HEK293 (cell line): ENCODE results near the gene B4GALNT1.

Experiments
- CTCF ChIP-seq: fragments of 450-650 bp; formaldehyde crosslinking; IDR thresholded peaks from 2 replicates; pipeline ENCODE4 v1.5.1; 2016; ENCODE audit warnings: missing biosample characterization, missing genetic modification characterization
- YY1 ChIP-seq: fragments of 450-650 bp; formaldehyde crosslinking; IDR thresholded peaks from 2 replicates; pipeline ENCODE4 v1.5.1; 2018; ENCODE audit warnings: missing biosample characterization, missing genetic modification characterization
- ZBTB44 ChIP-seq: fragments of 450-650 bp; IDR thresholded peaks from 2 replicates; pipeline ENCODE4 v1.5.1; 2018; ENCODE audit warnings: missing biosample characterization, mild to moderate bottlenecking, missing genetic modification characterization
- ZFP41 ChIP-seq: fragments of 450-650 bp; formaldehyde crosslinking; IDR thresholded peaks from 2 replicates; pipeline ENCODE4 v1.5.1; 2016; ENCODE audit warnings: missing biosample characterization, missing genetic modification characterization, borderline replicate concordance
- ZNF146 ChIP-seq: fragments of 450-650 bp; formaldehyde crosslinking; IDR thresholded peaks from 2 replicates; pipeline ENCODE4 v1.5.1; 2016; ENCODE audit warnings: missing biosample characterization, missing genetic modification characterization
- ZNF157 ChIP-seq: fragments of 450-650 bp; formaldehyde crosslinking; IDR thresholded peaks from 2 replicates; pipeline ENCODE4 v1.5.1; 2016; ENCODE audit warnings: missing biosample characterization, missing genetic modification characterization
- ZNF184 ChIP-seq: fragments of 450-650 bp; IDR thresholded peaks from 2 replicates; pipeline ENCODE4 v1.5.1; 2018; ENCODE audit warnings: missing biosample characterization, mild to moderate bottlenecking, missing genetic modification characterization
- ZNF221 ChIP-seq: fragments of 450-650 bp; formaldehyde crosslinking; IDR thresholded peaks from 2 replicates; pipeline ENCODE4 v1.5.1; 2017; ENCODE audit warnings: missing biosample characterization, missing genetic modification characterization, borderline replicate concordance
- ZNF274 ChIP-seq, 2 experiments: fragments of 200-500 bp in 1 of 2; fragments of 450-650 bp in 1 of 2; sonication (Bioruptor generic) in 1 of 2; formaldehyde crosslinking in 1 of 2; IDR thresholded peaks; 2 replicates each; pipeline versions ENCODE4 v1.5.1 to v1.6.1; 2014 to 2016; ENCODE audit warnings: borderline replicate concordance in 1 of 2, inconsistent platforms in 1 of 2, low read length in 1 of 2, missing biosample characterization in 1 of 2, missing genetic modification characterization in 1 of 2
- ZNF514 ChIP-seq: fragments of 450-650 bp; formaldehyde crosslinking; IDR thresholded peaks from 2 replicates; pipeline ENCODE4 v1.5.1; 2016; ENCODE audit warnings: missing biosample characterization, missing genetic modification characterization
- ZNF585B ChIP-seq: fragments of 450-650 bp; formaldehyde crosslinking; IDR thresholded peaks from 2 replicates; pipeline ENCODE4 v1.5.1; 2016; ENCODE audit warnings: missing biosample characterization, missing genetic modification characterization
- ZNF658 ChIP-seq: fragments of 450-650 bp; formaldehyde crosslinking; IDR thresholded peaks from 2 replicates; pipeline ENCODE4; 2016; ENCODE audit warnings: missing biosample characterization, missing genetic modification characterization
- ZNF660 ChIP-seq: fragments of 450-650 bp; IDR thresholded peaks from 2 replicates; pipeline ENCODE4 v1.5.1; 2018; ENCODE audit warnings: missing biosample characterization, mild to moderate bottlenecking, missing genetic modification characterization
- ZNF792 ChIP-seq: fragments of 450-650 bp; formaldehyde crosslinking; IDR thresholded peaks from 2 replicates; pipeline ENCODE4 v1.5.1; 2016; ENCODE audit warnings: missing biosample characterization, missing genetic modification characterization

GRCh38 chr12:57602544-57602943 lies 30.5 kb downstream of the B4GALNT1 start:
- no peak for TF ChIP-seq CTCF (tag by site-specific recombination)
- no peak for TF ChIP-seq ZNF184 (tag by site-specific recombination)
- no peak for TF ChIP-seq YY1 (tag by site-specific recombination)
- TF ChIP-seq ZNF157 (tag by site-specific recombination) = no peak
- no peak for TF ChIP-seq ZNF514 (tag by site-specific recombination)
- no peak for TF ChIP-seq ZNF660 (tag by site-specific recombination)
- no peak for TF ChIP-seq ZNF146 (tag by site-specific recombination)
- TF ChIP-seq ZBTB44 (tag by site-specific recombination) = no peak
- no peak for TF ChIP-seq ZNF274 (IDR thresholded peaks at IDR 0.05; ENCODE audit: low read length)
- TF ChIP-seq ZNF274 (tag by site-specific recombination; IDR thresholded peaks at IDR 0.05; ENCODE audit: borderline replicate concordance) = no peak
- TF ChIP-seq ZNF792 (tag by site-specific recombination) = no peak
- no peak for TF ChIP-seq ZNF658 (tag by site-specific recombination)
- TF ChIP-seq ZFP41 (tag by site-specific recombination) = no peak
- TF ChIP-seq ZNF221 (tag by site-specific recombination) = no peak
- TF ChIP-seq ZNF585B = no peak
